ENCODE data around the gene HRC. TPM values are rescaled to one million over a fixed set of nuclear protein-coding genes. Genes with fewer than 3 reads are reported as not detected.
"Not testable (repeated sequence)": the region's sequence is repeated elsewhere in the genome, so short reads cannot be mapped to it uniquely, and the experiment has no call there.

HRC gene
- total RNA-seq, 2 donors from 2014 or later: 0.53 to 1.8 TPM

DNA sequence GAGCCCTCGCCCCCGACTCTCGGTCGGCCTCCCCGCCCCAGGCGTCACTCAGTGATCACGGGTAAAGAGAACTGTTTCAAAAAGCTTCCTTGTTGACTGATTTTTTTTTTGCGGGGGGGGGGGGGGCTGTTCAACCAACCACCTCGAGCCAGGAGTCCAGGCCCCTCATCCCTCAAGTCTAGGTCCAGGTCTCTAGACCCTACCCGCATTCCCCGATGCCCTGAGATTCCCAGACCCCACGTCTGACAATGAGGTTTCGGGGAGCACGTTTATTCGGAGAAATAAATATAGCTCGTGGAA lies 4.3 kb downstream of the HRC start:
- peak overlapping the region; percentile 58 for H3K4me3 ChIP-seq

DNA sequence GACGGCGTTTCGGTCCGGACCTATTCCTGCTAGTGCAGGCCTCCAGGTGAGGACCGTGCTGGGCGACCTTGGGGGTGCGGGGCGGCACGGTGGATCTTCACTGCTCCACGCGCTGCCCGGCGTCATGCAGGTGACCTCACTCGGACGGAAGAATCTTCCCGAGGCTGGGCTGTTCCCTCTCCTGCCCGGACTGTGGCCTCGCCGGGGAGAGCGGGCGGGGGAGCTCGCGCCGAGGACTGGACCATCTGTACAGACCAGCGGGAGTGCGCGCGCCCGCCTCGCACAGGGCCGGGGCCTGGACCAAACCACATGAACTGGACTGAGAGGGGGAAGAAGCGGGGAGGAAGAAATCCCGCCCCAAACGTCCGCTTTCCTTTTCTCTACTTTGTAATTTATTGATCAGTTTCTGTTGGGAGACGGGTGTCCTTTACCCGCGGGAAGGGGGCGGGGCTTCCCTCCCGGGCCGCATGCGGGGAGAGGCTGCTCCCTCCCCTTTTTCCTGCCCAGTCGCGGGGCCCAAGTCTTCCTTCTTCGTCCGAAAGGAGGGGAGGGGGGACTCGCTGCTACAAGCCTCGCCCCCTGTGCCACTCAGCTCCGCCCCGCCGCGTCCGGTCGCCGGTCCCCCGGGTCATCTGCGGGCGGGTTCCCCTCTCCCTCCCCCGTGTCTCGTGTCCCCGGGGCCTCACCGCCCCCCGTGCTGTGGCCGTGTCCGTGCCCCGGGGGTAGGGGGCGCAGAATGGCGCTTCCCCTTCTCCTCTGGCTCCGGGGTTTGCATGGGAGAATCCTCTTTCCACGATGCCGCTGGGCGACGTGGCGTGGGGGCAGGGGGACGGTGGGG lies 4.9 kb downstream of the HRC start:
- Histone ChIP-seq H3K27ac (peak overlapping the region; percentile 92), H3K9ac (ENCODE audit: low read depth in 2 of 2, low read length in 2 of 2) (peak overlapping the region; percentile 78 to 100), H3K4me1 (no peaks in the 10 kb centered on the region), H3K9me3 (no peaks in the 10 kb centered on the region), H3K27me3 (no peaks in the 10 kb centered on the region), H3K36me3 (no peaks in the 10 kb centered on the region), H3K4me3 (peak overlapping the region; percentile 58)
- peak; percentile 94 for DNase-seq
- TF ChIP-seq, protein P1, sequence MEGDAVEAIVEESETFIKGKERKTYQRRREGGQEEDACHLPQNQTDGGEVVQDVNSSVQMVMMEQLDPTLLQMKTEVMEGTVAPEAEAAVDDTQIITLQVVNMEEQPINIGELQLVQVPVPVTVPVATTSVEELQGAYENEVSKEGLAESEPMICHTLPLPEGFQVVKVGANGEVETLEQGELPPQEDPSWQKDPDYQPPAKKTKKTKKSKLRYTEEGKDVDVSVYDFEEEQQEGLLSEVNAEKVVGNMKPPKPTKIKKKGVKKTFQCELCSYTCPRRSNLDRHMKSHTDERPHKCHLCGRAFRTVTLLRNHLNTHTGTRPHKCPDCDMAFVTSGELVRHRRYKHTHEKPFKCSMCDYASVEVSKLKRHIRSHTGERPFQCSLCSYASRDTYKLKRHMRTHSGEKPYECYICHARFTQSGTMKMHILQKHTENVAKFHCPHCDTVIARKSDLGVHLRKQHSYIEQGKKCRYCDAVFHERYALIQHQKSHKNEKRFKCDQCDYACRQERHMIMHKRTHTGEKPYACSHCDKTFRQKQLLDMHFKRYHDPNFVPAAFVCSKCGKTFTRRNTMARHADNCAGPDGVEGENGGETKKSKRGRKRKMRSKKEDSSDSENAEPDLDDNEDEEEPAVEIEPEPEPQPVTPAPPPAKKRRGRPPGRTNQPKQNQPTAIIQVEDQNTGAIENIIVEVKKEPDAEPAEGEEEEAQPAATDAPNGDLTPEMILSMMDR (IDR thresholded peaks at IDR 0.05): no peak
- intact Hi-C loops (cut with DNase I): no loop called here

More for the DNA sequence above, 4.3 kb downstream of the HRC start:
- no peaks in the 10 kb centered on the region for H3K9me3 ChIP-seq
- H3K9ac ChIP-seq (ENCODE audit: low read depth in 2 of 2, low read length in 2 of 2): peak overlapping the region; percentile 78 to 100
- H3K36me3 ChIP-seq: no peaks in the 10 kb centered on the region
- peak overlapping the region; percentile 92 for H3K27ac ChIP-seq
- H3K4me1 ChIP-seq: no peaks in the 10 kb centered on the region
- no peak for DNase-seq
- TF ChIP-seq, protein P1 (IDR thresholded peaks at IDR 0.05): no peak
- no peaks in the 10 kb centered on the region for H3K27me3 ChIP-seq
- intact Hi-C loops (cut with DNase I): no loop called here

DNA sequence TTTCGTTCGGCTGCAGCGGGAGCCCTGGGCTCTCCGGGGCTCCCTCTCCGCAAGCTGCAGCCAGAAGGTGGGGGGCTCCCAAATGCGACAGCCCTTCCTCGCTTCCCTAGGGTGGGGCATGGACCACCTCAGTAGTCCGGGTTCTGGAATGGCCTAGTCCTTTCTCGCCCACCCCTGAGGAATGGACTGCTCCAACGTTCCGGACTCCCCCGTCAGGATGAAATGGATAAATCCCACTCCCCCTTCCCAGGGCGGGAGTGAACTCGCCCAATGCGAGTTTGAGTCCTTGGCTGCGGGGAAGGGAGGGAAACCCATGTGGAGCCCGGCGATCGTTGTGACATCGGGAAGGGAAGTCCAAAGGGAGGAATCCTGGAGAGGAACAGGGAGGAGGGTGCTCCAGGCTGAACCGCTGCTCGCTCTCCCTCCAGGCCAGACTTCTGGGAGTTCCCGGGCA lies 5.5 kb downstream of the HRC start:
- H3K4me1 ChIP-seq: no peaks in the 10 kb centered on the region
- no peaks in the 10 kb centered on the region for H3K36me3 ChIP-seq
- TF ChIP-seq, protein P1 (IDR thresholded peaks at IDR 0.05): no peak
- peak overlapping the region; percentile 58 for H3K4me3 ChIP-seq
- no peaks in the 10 kb centered on the region for H3K27me3 ChIP-seq
- peak overlapping the region; percentile 78 to 100 for H3K9ac ChIP-seq (ENCODE audit: low read depth in 2 of 2, low read length in 2 of 2)
- peak overlapping the region; percentile 92 for H3K27ac ChIP-seq
- peak; percentile 70 for DNase-seq
- intact Hi-C loops (cut with DNase I): loop anchor here (5.0 kb wide), 2 partner anchors 52 to 53 kb away; no protein-coding TSS in a partner anchor
- H3K9me3 ChIP-seq: no peaks in the 10 kb centered on the region

DNA sequence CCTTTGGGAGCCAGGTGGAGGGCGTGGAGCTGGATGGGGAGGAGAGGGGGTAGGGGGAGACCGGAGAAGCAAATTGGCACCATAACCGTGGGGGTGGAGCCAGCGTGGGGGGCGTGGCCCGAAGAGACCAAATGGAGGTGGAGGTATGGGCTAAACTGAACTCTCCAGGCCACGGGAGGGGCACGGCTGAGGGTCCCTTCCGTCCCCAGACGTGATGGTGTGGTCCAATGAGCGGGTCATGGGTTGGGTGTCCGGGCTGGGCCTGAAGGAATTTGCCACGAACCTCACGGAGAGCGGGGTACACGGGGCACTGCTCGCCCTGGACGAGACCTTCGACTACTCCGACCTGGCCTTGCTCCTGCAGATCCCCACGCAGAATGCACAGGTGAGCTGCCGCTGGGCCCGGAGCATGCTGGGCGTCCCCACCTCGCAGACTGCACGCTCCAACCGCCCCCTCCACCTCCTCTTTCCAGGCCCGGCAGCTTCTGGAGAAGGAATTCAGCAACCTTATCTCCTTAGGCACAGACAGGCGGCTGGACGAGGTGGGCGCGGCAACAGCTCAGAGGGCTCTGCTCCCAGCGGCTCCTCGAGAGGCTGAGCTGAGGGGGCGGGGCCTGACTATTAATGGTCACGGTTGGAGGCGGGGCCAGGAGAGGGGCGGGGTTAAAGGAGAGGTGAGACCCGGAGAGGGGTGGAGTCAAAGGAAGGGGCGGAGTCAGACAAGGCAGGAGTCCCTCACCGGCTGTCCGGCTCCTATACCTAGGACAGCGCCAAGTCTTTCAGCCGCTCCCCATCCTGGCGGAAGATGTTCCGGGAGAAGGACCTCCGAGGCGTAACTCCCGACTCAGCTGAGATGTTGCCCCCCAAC lies 6.2 kb downstream of the HRC start:
- TF ChIP-seq, protein P1 (IDR thresholded peaks at IDR 0.05): no peak
- Histone ChIP-seq H3K9ac (ENCODE audit: low read depth in 2 of 2, low read length in 2 of 2) (peak overlapping the region; percentile 78 to 100), H3K4me3 (peak overlapping the region; percentile 58), H3K4me1 (no peaks in the 10 kb centered on the region), H3K27ac (peak overlapping the region; percentile 92), H3K27me3 (no peaks in the 10 kb centered on the region), H3K36me3 (no peaks in the 10 kb centered on the region), H3K9me3 (no peaks in the 10 kb centered on the region)
- DNase-seq: peak; percentile 100
- intact Hi-C loops (cut with DNase I): loop anchor here (5.0 kb wide), 2 partner anchors 52 to 53 kb away; no protein-coding TSS in a partner anchor

DNA sequence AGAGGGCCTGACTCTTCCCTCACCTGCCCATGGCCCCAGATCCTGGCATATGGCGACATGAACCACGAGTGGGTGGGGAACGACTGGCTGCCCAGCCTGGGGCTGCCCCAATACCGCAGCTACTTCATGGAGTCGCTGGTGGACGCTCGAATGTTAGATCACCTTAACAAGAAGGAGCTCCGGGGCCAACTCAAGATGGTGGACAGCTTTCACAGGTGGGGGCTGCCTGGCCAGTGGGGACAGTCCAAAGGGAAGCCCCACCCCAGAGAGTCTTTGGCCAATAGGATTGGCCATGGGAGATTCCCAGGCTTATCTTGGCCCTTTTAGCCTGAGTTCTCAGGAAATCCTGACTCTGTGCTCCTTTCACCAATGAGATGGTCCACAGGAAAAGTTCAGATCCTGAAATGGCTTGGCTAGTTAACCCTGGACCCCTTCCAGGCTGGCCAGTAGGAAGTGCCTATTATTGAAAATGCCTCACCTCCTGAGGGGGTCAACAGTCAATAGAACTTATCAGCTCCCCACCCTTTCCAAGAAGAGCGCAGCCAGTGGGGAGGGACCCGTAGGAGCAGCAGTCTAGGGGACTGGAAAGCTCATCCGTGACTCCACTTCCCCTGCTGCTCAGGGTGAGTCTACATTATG lies 7.0 kb downstream of the HRC start:
- no peaks in the 10 kb centered on the region for H3K9me3 ChIP-seq
- no peaks in the 10 kb centered on the region for H3K4me1 ChIP-seq
- TF ChIP-seq, protein P1 (IDR thresholded peaks at IDR 0.05): no peak
- H3K9ac ChIP-seq (ENCODE audit: low read depth in 2 of 2, low read length in 2 of 2): peak overlapping the region; percentile 38 to 58
- no peaks in the 10 kb centered on the region for H3K36me3 ChIP-seq
- peak overlapping the region; percentile 58 for H3K4me3 ChIP-seq
- peak overlapping the region; percentile 92 for H3K27ac ChIP-seq
- intact Hi-C loops (cut with DNase I): loop anchor here (5.0 kb wide), 2 partner anchors 51 to 54 kb away; no protein-coding TSS in a partner anchor
- no peaks in the 10 kb centered on the region for H3K27me3 ChIP-seq
- DNase-seq: no peak

DNA sequence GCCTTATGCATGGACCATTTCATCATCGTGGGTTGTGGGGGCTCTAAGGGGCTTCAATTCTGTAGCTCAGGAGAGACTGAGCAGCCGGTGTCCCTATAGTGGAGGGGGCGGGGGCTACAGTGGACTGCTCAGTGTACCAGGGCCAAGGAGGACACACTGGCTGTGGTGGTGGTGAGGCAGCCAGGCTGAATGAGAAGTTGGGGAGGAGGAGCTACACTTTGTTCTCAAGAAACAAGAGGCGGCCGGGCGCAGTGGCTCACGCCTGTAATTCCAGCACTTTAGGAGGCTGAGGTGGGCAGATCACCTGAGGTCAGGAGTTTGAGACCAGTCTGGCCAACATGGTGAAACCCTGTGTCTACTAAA lies 8.8 kb downstream of the HRC start:
- not testable (repeated sequence) for H3K4me1 ChIP-seq

More for the DNA sequence above, 8.8 kb downstream of the HRC start:
- DNase-seq, H3K4me3 ChIP-seq, H3K27me3 ChIP-seq, H3K36me3 ChIP-seq, H3K27ac ChIP-seq, H3K9me3 ChIP-seq: not testable (repeated sequence)
- H3K9ac ChIP-seq (ENCODE audit: low read depth in 2 of 2, low read length in 2 of 2): peak overlapping the region in 1 of 2 donors; percentile 51
- intact Hi-C loops (cut with DNase I): loop anchor here (5.0 kb wide), 2 partner anchors 49 to 56 kb away; no protein-coding TSS in a partner anchor

Data from colonic mucosa (tissue), 4 donors.